ENCODE results near the gene TROAP.

The TROAP gene

DNA sequence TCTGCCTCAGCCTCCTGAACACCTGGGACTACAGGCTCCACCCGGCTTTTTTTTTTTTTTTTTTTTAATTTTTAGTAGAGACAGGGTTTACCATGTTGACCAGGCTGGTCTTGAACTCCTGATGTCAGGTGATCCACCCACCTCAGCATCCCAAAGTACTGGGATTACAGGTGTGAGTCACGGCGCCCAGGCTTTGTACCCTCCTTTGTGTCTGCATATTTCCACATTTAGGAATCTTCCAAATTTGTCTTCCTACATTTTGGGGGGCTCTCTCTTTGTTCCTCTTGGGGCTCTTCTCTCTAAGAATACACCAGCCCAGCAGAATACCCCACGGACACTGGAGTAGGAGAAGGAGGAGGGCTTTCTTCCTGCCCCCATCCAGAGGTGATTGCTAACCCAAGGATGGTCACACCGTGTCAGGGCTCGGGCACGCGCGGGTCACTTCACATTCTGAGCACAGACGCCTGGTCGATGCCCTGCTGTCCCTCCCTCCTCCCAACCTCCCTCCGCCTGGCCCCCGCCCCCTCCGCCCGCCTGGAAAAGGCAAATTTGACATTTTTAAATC is 21.5 kb downstream of the TROAP start:
- DNase-seq: no peak

DNA sequence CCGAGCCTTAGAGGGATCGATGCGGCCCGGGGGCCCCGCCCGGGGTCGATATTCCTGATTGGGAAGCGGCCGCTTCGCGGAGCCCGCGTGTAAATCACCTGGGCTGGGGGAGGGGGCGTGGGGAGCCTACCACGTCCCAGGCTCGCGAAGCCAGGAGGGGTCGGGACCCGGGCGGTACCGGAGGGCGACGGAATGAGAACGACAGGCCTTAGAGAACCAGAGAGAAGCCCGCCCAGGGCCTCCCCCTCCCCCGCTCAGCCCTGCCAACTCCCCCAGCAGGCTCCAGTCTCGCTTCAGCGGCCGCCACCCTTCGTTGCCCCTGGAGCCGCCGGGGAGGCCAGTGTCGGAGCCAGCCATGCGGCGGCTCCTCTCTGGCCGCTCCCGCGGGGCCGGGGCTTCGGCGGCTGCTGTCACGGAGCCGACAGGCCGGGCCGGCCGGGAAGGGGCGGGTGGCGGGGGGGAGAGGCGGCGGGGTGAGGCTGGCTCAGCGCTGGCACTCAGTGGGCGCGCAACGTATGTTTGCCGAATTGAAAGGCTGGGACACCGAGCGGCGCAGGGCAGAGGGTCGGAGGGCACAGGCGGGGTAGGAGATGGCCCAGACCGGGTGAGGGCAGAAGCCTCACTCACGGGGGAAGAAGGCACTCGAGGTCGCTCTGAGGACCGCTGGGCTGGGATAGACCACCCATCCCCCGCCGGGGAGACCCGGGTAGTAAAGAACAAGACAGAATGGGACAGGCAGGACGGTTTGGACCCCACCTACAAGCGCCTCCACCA is 22.2 kb downstream of the TROAP start:
- no peak for DNase-seq

DNA sequence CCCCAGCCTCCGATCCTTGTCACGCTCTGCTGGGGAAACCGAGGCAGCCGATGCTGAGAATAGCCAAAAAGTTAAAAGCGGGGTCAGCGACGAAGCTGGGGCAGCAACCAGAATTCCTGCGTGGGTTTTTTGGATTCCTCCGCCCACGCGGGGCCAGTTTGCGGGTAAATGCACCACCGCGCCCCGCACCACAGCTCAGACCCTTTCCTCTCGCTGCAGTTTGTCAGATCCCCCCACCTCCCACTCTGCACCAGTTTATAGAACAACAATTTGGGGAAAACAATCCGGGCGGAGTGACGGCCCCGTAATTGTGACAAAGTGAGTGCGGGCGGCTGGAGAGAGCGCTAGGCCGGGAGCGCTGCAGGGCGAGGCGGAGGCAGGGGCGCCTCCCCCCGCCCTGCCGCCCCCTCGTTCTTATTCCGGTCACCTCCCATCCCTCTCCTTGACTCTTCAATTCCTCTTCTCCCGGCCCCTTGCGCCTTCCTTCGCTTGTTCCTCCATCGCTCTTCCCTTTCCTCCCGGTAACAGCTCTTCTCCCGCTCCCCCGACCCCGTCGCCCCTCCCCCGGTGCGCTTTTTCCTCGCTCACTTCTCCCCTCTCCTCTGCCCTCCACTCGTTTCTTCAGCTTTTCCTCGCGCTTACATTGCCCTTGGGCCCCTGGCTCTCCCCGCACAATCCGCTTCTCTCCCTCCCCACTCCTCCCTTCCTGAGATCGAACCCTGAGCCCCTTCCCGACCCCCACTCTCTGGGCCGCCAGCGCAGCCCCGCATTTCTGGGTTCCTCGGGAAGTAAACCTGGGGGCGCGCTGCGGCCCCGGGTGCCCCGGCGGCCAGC is 23.0 kb downstream of the TROAP start:
- DNase-seq: no peak

DNA sequence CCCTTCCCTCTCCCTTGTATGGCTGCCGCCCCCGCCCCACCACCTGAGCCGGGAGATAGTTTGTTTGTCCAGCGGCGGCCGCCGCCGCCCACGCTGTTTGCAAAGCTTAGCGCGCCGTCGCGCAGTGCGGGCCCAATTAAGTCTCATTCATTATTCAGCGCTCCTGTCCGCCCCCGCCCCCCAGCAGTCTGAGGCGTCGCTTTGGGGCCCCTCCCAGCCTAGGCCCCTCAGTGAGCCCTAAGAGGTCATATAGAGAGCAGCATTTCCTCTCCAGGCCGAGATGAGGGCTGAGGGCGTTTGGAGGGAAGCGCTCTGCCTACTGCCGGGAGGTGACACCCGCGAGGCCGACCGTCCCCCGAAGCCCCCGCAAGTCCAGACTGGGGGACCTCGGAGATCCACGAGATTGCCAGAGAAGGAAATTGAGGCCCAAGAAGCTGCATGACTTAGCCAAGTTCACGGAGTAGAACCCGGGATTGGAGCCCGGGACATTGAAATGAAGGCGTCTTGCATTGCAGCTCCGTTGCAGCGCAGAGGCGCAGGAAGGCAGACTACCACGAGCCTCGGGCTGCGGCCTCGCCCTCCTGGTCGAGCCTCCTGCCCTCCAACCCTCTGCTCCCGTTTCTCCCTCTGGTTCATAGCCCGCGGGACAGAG is 23.7 kb downstream of the TROAP start, which contains the start of gene DNAJC22:
Gene DNAJC22, plus strand, starts transcription at position 230 of the 652 bp plus-strand sequence. CDS start 1,985 bp downstream, outside the sequence.
- no peak for DNase-seq

DNA sequence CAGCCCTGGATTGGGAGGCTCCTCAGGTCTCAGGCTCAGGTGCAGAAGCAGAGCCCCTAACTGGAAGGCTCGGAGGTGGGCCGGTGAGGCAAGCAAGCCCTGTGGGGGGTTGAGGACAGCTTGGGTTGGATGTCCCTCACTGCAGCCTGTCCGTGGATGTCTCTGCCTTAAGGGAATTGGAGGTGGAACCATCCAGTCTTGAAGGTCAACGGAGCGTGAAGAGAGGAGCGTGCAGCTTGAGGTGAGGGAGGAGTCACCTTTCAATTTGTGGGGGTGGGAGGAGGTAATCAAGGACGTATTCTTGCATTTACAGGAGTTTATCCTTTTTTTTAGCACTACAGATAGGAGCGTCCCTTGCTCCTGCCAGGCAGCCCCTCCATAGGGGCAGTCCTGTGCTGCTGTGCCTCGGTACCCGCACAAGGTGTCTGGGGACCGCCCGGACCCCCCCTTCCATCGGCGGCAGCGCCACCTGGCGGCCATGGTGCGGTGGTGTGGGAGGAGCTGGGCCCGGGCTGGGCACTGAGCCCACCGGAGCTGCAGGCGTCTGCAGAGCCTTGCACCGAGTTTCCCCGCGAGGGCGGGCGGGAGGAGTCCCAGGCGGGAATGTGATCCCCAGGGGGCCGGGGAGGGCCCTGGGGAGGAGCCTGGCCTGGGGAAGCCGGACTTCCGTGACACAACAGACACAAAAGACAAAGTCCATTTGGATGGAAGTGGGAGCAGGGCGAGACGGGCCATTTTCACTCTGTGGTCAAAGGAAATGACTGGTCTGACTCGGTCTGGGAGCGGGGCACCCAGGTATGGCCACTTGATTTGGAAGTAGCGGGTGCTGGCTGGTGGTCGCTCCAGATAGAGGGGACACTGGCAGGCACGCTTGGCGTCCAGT is 24.5 kb downstream of the TROAP start:
- peak; percentile 70 for DNase-seq

DNA sequence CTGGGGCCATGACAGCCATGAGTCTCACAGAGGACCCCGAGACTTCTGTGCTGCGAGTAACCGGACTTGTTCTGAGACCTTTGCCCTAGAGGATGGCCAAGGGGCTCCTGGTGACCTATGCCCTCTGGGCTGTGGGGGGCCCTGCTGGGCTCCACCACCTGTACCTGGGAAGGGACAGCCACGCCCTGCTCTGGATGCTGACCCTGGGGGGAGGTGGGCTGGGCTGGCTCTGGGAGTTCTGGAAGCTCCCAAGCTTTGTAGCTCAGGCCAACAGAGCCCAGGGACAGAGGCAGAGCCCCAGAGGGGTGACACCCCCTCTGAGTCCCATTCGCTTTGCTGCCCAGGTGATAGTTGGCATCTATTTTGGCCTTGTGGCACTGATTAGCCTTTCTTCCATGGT is 25.7 kb downstream of the TROAP start:
- DNase-seq: no peak

DNA sequence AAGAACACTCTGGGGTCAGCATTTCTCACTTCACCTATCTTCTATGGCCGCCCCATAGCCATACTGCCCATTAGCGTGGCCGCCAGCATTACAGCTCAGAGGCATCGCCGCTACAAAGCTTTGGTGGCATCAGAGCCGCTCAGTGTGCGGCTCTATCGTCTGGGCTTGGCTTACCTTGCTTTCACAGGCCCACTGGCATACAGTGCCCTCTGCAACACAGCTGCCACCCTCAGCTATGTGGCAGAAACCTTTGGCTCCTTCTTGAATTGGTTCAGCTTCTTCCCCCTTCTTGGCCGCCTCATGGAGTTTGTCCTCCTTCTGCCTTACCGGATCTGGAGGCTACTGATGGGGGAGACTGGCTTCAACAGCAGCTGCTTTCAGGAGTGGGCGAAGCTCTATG is 26.2 kb downstream of the TROAP start:
- DNase-seq: no peak

DNA sequence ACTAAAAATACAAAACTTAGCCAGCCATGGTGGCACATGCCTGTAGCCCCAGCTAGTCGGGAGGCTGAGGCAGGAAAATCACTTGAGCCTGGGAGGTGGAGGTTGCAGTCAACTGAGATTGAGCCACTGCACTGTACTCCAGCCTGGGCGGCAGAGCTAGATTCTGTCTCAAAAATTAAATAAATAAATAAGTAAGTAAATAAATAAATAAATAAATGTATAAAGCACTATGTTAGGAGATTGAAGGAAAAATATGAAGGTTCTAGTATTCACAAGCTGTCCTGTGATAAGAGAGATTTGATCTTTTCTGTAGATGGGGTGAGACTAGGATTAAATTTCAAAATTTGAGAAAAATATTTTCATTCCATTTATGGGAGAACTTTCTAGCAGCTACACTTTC is 29.3 kb downstream of the TROAP start:
- no peak for DNase-seq

DNA sequence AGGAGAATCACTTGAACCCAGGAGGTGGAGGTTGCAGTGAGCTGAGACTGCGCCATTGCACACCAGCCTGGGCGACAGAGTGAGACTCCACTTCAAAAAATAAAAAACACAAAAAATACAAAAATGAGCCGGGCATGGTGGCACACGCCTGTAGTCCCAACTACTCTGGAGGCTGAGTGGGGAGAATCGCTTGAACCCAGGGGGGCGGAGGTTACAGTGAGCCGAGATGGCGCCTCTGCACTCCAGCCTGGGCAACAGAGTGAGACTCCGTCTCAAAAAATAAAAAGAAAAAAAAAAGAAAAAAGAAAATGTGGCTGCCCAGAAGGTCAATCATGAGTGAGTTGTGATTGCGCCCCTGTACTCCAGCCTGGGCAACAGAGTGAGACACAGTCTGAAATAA is 32.9 kb downstream of the TROAP start:
- no peak for DNase-seq

DNA sequence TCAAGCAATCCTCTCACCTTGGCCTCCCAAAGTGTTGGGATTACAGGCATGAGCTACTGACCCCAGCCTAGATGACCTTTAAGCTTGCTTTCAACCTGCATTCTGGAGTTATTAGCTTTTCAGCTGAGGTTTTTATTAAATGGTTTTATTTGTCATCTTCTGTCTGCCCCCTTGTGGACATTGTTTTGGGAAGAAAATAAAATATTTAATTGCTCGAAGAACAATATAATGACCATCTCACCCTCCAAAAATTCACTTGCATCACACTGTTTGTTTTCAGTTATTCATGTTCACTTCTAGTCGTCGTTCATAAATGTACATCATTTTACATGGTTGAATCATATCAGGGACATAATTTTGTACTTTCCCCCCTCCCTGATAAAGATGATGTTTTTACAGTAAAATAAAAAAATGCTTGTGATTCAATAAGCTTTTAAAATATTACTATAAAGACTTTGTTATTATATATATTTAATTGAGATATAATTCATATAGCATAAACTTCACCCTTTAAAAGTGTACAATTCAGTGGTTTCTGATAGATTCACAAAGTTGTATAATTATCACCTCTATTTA is 34.1 kb downstream of the TROAP start:
- no peak for DNase-seq

DNA sequence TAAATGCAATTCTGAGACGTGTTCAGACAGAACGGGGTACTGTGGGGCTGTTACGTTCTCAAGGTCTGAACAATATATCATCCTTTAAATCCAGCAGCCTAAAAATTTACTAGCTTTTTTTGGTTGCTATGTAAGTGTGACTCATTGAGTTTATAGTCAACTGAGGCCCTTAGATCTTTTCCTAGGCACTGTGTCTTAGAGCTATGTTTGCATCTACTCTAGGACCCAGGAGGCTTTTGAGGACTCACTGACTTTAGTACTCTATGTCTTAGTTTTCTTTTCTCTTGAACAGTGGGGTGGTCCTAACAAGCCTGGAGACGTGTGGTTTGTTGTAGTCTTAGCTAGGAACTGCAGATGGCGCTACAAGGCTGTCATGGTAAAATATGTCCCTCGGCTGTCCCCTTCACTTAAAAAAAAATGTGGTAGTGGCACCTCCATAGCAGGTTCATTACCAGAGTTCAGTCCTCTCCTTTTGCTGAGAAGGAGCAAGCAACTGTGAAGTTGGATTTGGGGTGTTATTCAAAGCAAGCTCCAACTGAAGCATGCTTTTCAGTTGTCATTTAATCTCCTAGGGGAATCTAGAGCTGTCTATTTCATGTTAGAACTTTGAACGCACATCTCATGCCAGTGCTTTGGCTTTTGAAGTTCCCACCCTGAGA is 35.6 kb downstream of the TROAP start:
- peak; percentile 60 for DNase-seq

DNA sequence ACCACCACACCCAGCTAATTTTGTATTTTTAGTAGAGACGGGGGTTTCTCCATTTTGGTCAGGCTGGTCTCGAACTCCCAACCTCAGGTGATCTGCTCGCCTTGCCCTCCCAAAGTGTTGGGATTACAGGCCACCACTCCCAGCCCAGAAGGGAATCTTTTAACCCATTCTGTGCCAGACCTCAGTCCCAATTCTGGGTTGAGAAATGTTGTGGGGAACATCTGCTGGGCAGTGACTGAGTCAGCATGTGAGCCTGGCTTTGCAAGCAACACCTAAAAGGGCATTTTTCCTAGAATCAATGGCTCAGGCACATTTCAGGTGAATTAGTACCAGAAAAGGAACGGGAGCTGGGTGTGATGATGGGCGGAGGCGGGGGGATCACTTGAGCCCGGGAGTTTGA is 36.6 kb downstream of the TROAP start:
- no peak for DNase-seq

DNA sequence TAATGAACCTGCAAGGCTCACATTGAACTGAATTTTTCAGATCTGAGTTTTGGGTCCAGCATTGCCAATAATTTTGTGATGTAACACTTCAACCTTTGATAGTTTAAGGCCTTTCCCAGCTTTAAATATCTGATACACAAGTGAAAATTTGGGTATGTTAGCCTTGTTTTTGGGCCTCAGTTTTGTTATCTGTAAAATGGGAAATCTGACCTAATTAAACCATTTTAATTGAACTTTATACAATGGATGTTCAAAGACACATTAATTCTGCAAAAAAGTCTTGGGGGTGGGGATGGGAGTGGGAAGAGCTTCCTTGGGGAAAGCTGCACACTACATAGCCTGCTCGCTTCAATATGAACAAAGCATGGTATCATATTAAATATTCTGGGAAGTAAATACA is 39.0 kb downstream of the TROAP start:
- no peak for DNase-seq

DNA sequence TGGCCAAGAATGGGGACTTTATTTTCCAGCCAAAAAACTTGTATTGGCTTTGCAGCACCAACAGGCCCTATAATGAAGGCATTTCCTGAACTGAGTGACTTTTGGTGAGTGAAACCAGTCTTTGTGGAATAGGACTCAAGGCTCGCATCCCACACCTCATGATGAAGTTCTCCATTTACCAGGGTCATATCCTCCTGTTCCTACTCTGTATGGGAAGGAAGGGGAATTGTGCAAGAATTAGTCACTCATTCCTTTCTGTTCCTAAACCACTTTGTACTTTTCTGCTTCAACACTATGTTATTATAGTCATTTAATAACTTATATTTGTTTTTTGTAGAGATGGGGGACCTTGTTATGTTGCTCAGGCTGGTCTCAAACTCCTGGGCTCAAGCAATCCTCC is 41.9 kb downstream of the TROAP start:
- DNase-seq: no peak

DNA sequence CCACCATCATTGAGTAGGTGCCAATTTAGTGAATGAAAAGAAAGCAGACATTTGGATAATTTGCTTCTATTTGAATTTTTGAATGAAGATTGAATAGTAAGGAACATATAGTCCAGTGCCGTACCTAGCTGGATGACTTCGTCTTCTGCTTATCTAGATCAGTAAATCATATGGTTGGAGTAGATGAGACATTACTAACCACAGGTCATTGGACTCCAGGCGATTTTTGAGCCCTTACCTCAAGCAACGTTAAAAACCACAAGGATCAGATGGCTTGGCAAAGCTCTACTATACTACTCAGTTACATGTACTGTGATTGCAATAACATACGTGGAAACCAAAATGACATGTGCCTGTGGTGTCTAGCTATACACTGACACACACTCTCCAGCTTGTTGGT is 42.5 kb downstream of the TROAP start:
- DNase-seq: no peak

DNA sequence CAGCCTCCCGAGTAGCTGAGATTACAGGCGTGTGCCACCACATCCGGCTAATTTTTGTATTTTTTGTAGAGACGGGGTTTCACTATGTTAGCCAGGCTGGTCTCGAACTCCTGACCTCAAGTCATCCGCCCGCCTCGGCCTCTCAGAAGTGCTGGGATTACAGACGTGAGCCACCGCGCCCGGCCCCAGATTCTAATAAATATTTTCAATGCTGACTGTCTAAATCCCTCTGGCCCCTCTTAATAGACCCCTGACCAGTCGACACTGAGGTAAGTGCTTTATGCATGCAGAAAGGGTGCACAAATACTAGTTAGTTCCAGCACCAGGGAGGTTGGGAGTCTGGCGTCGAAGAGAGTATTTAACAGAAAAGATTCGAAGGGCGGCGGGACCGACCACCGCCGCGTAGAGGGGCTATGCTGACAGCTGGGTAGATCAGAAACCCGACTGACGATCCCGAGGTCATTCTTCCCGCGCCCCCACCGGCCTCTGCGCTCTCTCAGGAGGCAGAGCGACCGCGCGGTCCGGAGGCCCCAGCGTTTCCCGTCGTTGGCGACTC is 43.1 kb downstream of the TROAP start:
- DNase-seq: no peak

DNA sequence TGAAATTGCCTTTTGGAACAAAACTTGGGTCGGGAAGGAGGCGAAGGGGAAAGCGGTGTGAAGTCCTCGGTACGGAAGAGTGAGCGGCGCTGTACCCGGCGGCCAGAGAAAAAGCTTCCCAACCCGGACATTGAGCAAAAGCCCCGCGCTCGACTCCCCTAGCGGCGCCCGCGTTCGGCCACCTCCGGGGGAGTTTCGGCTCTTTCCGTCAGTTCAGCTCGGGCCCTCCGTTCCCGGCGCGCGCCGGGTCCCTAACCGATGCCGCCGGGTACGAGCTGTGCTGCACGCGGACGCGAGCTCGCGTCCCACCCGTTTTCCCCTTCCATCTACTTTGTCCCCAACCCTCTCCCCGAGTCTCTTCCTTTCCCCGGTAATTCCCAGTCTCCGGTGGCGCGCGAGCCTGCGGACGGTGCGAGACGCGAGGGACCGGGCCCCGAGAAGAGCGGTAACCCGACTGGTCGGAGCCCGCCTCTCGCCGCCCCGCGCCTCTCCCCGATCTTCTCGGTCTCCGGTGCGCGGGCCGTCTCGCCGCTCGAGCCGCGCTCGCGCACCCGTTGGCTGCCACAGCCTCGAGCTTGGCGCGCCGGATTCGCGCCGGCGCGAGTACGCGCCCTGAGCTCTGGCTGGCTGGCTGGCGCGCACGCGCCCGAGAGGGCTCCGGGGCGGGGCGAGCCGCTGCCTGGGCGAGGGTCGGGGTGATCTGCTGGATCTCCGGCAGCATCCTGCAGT is 43.8 kb downstream of the TROAP start:
- DNase-seq: peak; percentile 88

DNA sequence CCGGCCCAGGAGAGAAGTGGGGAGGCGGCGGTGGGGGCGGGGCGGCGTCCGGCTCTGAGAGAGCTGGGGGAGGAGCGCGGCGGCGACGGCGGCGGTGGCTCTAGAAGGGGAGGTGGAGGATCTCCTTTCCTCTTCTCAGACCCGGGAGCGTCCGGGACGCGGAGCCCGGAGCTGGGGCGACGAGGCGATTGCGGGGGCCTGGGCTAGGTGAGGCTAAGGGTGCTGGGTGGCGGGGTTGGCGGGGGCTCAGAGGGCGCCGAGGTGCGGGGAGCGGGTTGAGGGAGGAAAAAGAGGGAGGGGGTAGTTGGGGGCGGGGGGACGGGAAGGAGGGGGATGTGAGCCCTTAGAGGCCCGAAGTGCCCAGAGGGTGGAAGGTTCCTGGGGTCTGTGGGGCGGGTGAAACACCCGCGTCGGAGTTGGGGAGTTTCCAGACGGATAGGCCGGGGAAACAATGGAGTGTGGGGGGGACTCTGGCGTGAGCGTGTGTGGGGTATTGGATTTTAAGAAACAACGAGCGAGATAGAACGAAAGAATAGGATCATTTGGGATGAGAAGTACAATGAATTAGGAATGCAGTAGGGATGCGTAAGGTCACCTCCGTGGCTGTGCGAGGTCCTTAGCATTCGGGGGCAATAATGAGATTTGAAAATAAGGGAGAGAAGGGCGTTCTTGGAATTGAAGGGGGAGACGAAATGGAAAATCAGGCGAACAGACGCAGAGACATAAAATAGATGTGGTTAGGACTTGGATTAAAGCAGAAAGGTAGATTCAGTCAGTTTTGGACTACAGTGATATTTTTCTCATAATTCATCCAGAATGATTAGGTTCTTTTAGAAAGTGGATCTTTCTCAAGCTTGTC is 44.6 kb downstream of the TROAP start, which contains the start of gene SPATS2:
Gene SPATS2, plus strand, starts transcription at position 82 of the 859 bp plus-strand sequence. CDS start 93,551 bp downstream, outside the sequence.
- peak; percentile 28 for DNase-seq

DNA sequence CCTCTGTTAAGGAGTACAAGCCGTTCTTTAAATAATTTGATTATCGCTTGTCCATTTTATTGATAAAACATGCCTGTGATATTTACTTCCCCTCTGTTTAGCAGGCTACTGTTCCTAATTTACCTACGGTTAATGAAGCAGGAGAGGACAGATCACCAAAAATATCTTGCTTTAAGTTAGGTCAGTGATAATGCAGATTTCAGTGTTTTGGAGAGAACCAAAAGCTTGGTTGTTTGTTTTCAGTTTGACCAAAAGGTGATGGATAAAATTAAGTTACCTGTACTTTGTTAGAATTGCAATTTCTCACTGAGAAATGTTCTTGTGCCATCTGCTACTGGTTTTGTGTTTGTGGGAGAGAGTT is 45.2 kb downstream of the TROAP start:
- no peak for DNase-seq

Data from CD4-positive, alpha-beta T cell treated with Interferon gamma for 1 hour (primary cell).